Stimulated activated naive CD4-positive, alpha-beta T cell treated with Interleukin-2 at 50 U/mL for 16 hours (primary cell): ENCODE results near the gene NLRC3.

ENCODE experiments used
- DNase-seq: peaks from one replicate; lab custom pipeline; 2025; lab: John Stamatoyannopoulos, UW

The NLRC3 gene

GRCh38 chr16:3597226-3597625, 20.0 kb upstream of the NLRC3 start:
- no peak for DNase-seq

- no peak for DNase-seq
Measured at GRCh38 chr16:3596101-3596861, 19.1 kb upstream of the NLRC3 start.

- no peak for DNase-seq
Measured at GRCh38 chr16:3595521-3596021, 18.4 kb upstream of the NLRC3 start.

- no peak for DNase-seq
Measured at GRCh38 chr16:3595110-3595486, 17.9 kb upstream of the NLRC3 start.

- no peak for DNase-seq
Measured at GRCh38 chr16:3594316-3595109, 17.3 kb upstream of the NLRC3 start.

- DNase-seq: no peak
Measured at GRCh38 chr16:3592559-3592958, 15.4 kb upstream of the NLRC3 start.

GRCh38 chr16:3591991-3592390, 14.8 kb upstream of the NLRC3 start:
- no peak for DNase-seq

GRCh38 chr16:3591436-3591803, 14.2 kb upstream of the NLRC3 start:
- no peak for DNase-seq

- DNase-seq: no peak
Measured at GRCh38 chr16:3590736-3591435, 13.7 kb upstream of the NLRC3 start.

- no peak for DNase-seq
Measured at GRCh38 chr16:3589991-3590701, 12.9 kb upstream of the NLRC3 start.

GRCh38 chr16:3589441-3589921, 12.3 kb upstream of the NLRC3 start:
- no peak for DNase-seq

- no peak for DNase-seq
Measured at GRCh38 chr16:3589001-3589400, 11.8 kb upstream of the NLRC3 start.

GRCh38 chr16:3587547-3588110, 10.4 kb upstream of the NLRC3 start:
- DNase-seq: no peak

- DNase-seq: no peak
Measured at GRCh38 chr16:3584412-3584811, 7.2 kb upstream of the NLRC3 start.

GRCh38 chr16:3583303-3584038, 6.3 kb upstream of the NLRC3 start:
- no peak for DNase-seq

GRCh38 chr16:3582276-3583165, 5.3 kb upstream of the NLRC3 start:
- no peak for DNase-seq

GRCh38 chr16:3581392-3581791, 4.2 kb upstream of the NLRC3 start:
- no peak for DNase-seq

- no peak for DNase-seq
Measured at GRCh38 chr16:3580686-3581085, 3.5 kb upstream of the NLRC3 start.

GRCh38 chr16:3580251-3580651, 3.0 kb upstream of the NLRC3 start:
- DNase-seq: no peak

- no peak for DNase-seq
Measured at GRCh38 chr16:3579776-3580175, 2.6 kb upstream of the NLRC3 start.
